Neural progenitor cell (in vitro differentiated cells): ENCODE results near the gene INA. TPM values are rescaled to one million over a fixed set of nuclear protein-coding genes. Genes with fewer than 3 reads are reported as not detected.
A peak's percentile ranks its signal among the peaks of the same experiment; 100 is the strongest.

Experiments
- DNase-seq: peaks from one replicate; pipeline ENCODE4 v3.0.0-alpha.2; 2016; ENCODE audit warnings: low spot score
- H2AFZ ChIP-seq: fragments of 200-600 bp; sonication (generic); replicated peaks from 2 replicates; pipeline ENCODE4 v1.6.1; 2016; ENCODE audit warnings: antibody characterized with exemption
- H3F3A ChIP-seq: fragments of 200-600 bp; sonication (generic); 2 replicates; pipeline ENCODE4 v1.6.1; 2016; ENCODE audit warnings: antibody characterized with exemption, low read depth
- H3K27ac ChIP-seq: fragments of 200-600 bp; sonication (generic); 2 replicates; pipeline ENCODE4 v1.5.1; 2016; ENCODE audit warnings: mild to moderate bottlenecking
- H3K27me3 ChIP-seq: fragments of 200-600 bp; sonication (generic); 2 replicates; pipeline ENCODE4 v1.6.1; 2016; ENCODE audit warnings: mild to moderate bottlenecking, moderate library complexity
- H3K36me3 ChIP-seq: fragments of 200-600 bp; sonication (generic); 2 replicates; pipeline ENCODE4 v1.5.1; 2016
- H3K4me1 ChIP-seq: fragments of 200-600 bp; sonication (generic); 2 replicates; pipeline ENCODE4 v1.6.1; 2016; ENCODE audit warnings: mixed run types
- H3K4me2 ChIP-seq: fragments of 200-600 bp; sonication (generic); 2 replicates; pipeline ENCODE4 v1.6.1; 2016
- H3K4me3 ChIP-seq: fragments of 200-600 bp; sonication (generic); 2 replicates; pipeline ENCODE4 v1.5.1; 2016
- H3K79me2 ChIP-seq: fragments of 200-600 bp; sonication (generic); 2 replicates; pipeline ENCODE4 v1.6.1; 2016; ENCODE audit warnings: low read depth
- H3K9ac ChIP-seq: fragments of 200-600 bp; sonication (generic); 2 replicates; pipeline ENCODE4 v1.6.1; 2016
- H3K9me3 ChIP-seq: fragments of 200-600 bp; sonication (generic); 2 replicates; pipeline ENCODE4 v1.5.1; 2016; ENCODE audit warnings: low read depth
- H4K20me1 ChIP-seq: fragments of 200-600 bp; sonication (generic); 2 replicates; pipeline ENCODE4 v1.6.1; 2016; ENCODE audit warnings: low read depth
- H3K27ac Mint-ChIP-seq: 3 replicates; pipeline ENCODE4 v1.8.0; 2021; ENCODE audit warnings: mixed read lengths
- H3K27me3 Mint-ChIP-seq: 2 replicates; pipeline ENCODE4 v1.8.0; 2022; ENCODE audit warnings: low read depth, mild to moderate bottlenecking, inconsistent platforms, moderate library complexity, mixed read lengths; ENCODE audit not compliant: insufficient read depth
- H3K36me3 Mint-ChIP-seq: 3 replicates; pipeline ENCODE4 v1.8.0; 2021; ENCODE audit warnings: mixed read lengths
- H3K4me1 Mint-ChIP-seq: 3 replicates; pipeline ENCODE4 v1.8.0; 2021; ENCODE audit warnings: mixed read lengths
- H3K4me3 Mint-ChIP-seq: 3 replicates; pipeline ENCODE4 v1.8.0; 2021; ENCODE audit warnings: mild to moderate bottlenecking, moderate library complexity, mixed read lengths
- H3K9me3 Mint-ChIP-seq: 3 replicates; pipeline ENCODE4 v1.8.0; 2020; ENCODE audit warnings: mixed read lengths
- CTCF ChIP-seq: fragments of 200-600 bp; sonication (generic); IDR thresholded peaks from 2 replicates; pipeline ENCODE4 v1.5.1; 2017; ENCODE audit warnings: antibody characterized with exemption, mild to moderate bottlenecking
- EZH2 ChIP-seq: fragments of 200-600 bp; sonication (generic); IDR thresholded peaks from 2 replicates; pipeline ENCODE4 v1.6.1; 2017; ENCODE audit warnings: antibody characterized with exemption, mild to moderate bottlenecking, moderate library complexity
- EZH2phosphoT487 ChIP-seq: fragments of 200-600 bp; sonication (generic); IDR thresholded peaks from 2 replicates; pipeline ENCODE4 v1.6.1; 2017; ENCODE audit warnings: antibody characterized with exemption
- total RNA-seq: library from RNA; depleted of rRNA; stranded (reverse); fragments of >200 nt; gene quantifications from 2 replicates; pipeline ENCODE4 v1.2.3, GENCODE V29; 2015; ENCODE audit warnings: low replicate concordance

The INA gene
- total RNA-seq, 1 donor from 2014 or later = 9.7 TPM

- Histone ChIP-seq H3K4me2 (no peak overlapping the region), H3K27ac (peak overlapping the region; percentile 94), H2AFZ (no peak overlapping the region), H3K4me1 (peaks cover 17% of the 10 kb centered on the region), H3K4me3 (no peak overlapping the region), H3K36me3 (no peaks in the 10 kb centered on the region), H3K79me2 (no peaks in the 10 kb centered on the region), H3K9me3 (no peaks in the 10 kb centered on the region), H4K20me1 (no peaks in the 10 kb centered on the region), H3K9ac (no peak overlapping the region), H3K27me3 (no peaks in the 10 kb centered on the region), H3F3A (peaks cover 37% of the 10 kb centered on the region)
- H3K4me1 Mint-ChIP-seq = peaks cover 17% of the 10 kb centered on the region
- TF ChIP-seq EZH2 = no peak
- TF ChIP-seq EZH2phosphoT487 = no peak
- no peak for TF ChIP-seq CTCF
- H3K4me3 Mint-ChIP-seq = no peak overlapping the region
- DNase-seq = no peak
- no peak overlapping the region for H3K27ac Mint-ChIP-seq
- peaks cover under 1% of the 10 kb centered on the region for H3K27me3 Mint-ChIP-seq
- H3K36me3 Mint-ChIP-seq = no peaks in the 10 kb centered on the region
- no peaks in the 10 kb centered on the region for H3K9me3 Mint-ChIP-seq
These were observed 44.7 kb upstream of the INA start for GRCh38 chr10:103232131-103232673.

DNA sequence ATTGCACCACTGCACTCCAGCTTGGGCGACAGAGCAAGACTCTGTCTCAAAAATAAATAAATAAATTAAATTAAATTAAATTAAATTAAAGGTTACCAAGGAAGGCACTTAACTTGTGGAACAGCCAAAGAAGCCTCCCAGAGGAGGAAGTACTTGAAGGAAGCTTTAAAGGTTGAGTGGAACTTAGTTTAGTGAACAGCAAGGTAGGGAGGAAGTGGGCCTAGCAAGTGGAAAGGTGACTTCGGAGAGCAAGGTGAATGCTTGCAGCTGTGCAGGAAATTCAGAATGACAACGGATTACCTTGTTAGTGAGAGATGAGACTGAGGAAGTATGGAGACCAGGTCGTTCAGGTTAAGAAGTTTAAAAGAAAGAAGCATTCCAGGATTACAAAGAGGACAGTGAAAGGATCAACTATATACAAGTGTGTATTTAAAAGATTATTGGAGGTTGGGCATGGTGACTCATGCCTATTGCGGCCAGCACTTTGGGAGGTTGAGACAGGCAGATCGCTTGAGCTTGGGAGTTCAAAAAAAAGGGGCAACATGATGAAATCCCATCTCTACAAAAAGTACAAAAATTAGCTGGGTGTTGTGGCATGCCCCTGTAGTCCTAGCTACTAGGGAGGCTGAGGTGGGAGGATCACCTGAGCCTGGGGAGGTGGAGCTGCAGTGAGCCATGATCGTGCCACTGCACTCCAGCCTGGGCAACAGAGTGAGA lies 44.0 kb upstream of the INA start:
- TF ChIP-seq EZH2phosphoT487 = no peak
- TF ChIP-seq CTCF = no peak
- TF ChIP-seq EZH2 = no peak
- no peak overlapping the region for H3K4me3 Mint-ChIP-seq
- H3K27ac ChIP-seq = no peak overlapping the region

DNA sequence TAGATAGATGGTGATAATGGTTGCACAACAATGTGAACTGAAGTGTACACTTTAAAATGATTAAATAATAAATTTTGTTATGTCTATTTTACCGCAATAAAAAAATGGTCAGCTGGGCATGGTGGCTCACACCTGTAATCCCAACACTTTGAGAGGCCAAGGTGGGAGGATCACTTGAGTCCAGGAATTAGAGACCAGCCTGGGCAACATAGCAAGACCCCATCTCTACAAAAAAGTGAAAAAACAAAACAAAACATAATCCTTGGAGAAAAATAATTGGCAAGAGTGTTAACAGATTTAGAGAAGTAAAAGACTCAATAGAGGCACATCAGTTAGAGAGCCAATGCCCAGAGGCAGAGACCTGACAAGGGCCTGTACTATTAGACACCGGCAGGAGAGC lies 41.2 kb upstream of the INA start:
- H3K9me3 Mint-ChIP-seq = no peaks in the 10 kb centered on the region
- no peak overlapping the region for H3K4me3 Mint-ChIP-seq
- Histone ChIP-seq H3K27me3 (no peaks in the 10 kb centered on the region), H3K9ac (no peak overlapping the region), H3F3A (peaks cover 29% of the 10 kb centered on the region), H3K9me3 (no peaks in the 10 kb centered on the region), H3K36me3 (no peaks in the 10 kb centered on the region), H3K4me1 (peaks cover 7% of the 10 kb centered on the region), H3K27ac (no peak overlapping the region), H3K79me2 (no peaks in the 10 kb centered on the region), H2AFZ (no peak overlapping the region), H4K20me1 (no peaks in the 10 kb centered on the region), H3K4me3 (no peak overlapping the region), H3K4me2 (no peak overlapping the region)
- no peak for TF ChIP-seq EZH2
- no peak for TF ChIP-seq EZH2phosphoT487
- TF ChIP-seq CTCF = no peak
- no peak for DNase-seq
- no peaks in the 10 kb centered on the region for H3K36me3 Mint-ChIP-seq
- peaks cover 11% of the 10 kb centered on the region for H3K4me1 Mint-ChIP-seq
- no peak overlapping the region for H3K27ac Mint-ChIP-seq
- peaks cover 2% of the 10 kb centered on the region for H3K27me3 Mint-ChIP-seq

More for the DNA sequence above, 44.0 kb upstream of the INA start:
- Histone ChIP-seq H3K9ac (no peak overlapping the region), H3K4me3 (no peak overlapping the region), H3K27me3 (no peaks in the 10 kb centered on the region), H3K4me1 (peaks cover 15% of the 10 kb centered on the region), H2AFZ (no peak overlapping the region), H3K4me2 (no peak overlapping the region), H4K20me1 (no peaks in the 10 kb centered on the region), H3K79me2 (no peaks in the 10 kb centered on the region), H3K36me3 (no peaks in the 10 kb centered on the region), H3F3A (peaks cover 32% of the 10 kb centered on the region), H3K9me3 (no peaks in the 10 kb centered on the region)
- no peak for DNase-seq
- peaks cover 17% of the 10 kb centered on the region for H3K4me1 Mint-ChIP-seq
- no peaks in the 10 kb centered on the region for H3K9me3 Mint-ChIP-seq
- H3K36me3 Mint-ChIP-seq = no peaks in the 10 kb centered on the region
- H3K27me3 Mint-ChIP-seq = no peaks in the 10 kb centered on the region
- H3K27ac Mint-ChIP-seq = no peak overlapping the region
